ENCODE data around the gene SDS. TPM values are rescaled to one million over a fixed set of nuclear protein-coding genes. Genes with fewer than 3 reads are reported as not detected.

The SDS gene
- total and polyA plus RNA-seq, 2 donors from 2014 or later = 1.0 TPM; not detected in 1

Other genes starting within 250 kb of the SDS start
- 62.0 TPM for gene DDX54, start 218.4 kb downstream of the SDS start, total RNA-seq
- gene DDX54, start 218.4 kb downstream of the SDS start, polyA plus RNA-seq (ENCODE audit: insufficient read depth, low read depth, low replicate concordance) = 55.4 TPM
- 14.6 TPM for gene RITA1, start 218.2 kb downstream of the SDS start, total RNA-seq
- 31.6 TPM for gene RITA1, start 218.2 kb downstream of the SDS start, polyA plus RNA-seq (ENCODE audit: insufficient read depth, low read depth, low replicate concordance)
- 93.3 TPM for gene TPCN1, start 182.4 kb downstream of the SDS start, total RNA-seq
- gene TPCN1, start 182.4 kb downstream of the SDS start, polyA plus RNA-seq (ENCODE audit: insufficient read depth, low read depth, low replicate concordance) = 38.4 TPM
- 61.5 TPM for gene SLC8B1, start 68.8 kb downstream of the SDS start, total RNA-seq
- 18.6 TPM for gene SLC8B1, start 68.8 kb downstream of the SDS start, polyA plus RNA-seq (ENCODE audit: insufficient read depth, low read depth, low replicate concordance)
- gene PLBD2, start 45.3 kb downstream of the SDS start, total RNA-seq = 37.9 TPM
- gene PLBD2, start 45.3 kb downstream of the SDS start, polyA plus RNA-seq (ENCODE audit: insufficient read depth, low read depth, low replicate concordance) = 12.1 TPM
- gene SDSL, start 18.5 kb upstream of the SDS start, total RNA-seq = 22.8 TPM
- 116 TPM for gene SDSL, start 18.5 kb upstream of the SDS start, polyA plus RNA-seq (ENCODE audit: insufficient read depth, low read depth, low replicate concordance)
- not detected for gene LHX5, start 68.0 kb upstream of the SDS start, total RNA-seq
- gene LHX5, start 68.0 kb upstream of the SDS start, polyA plus RNA-seq (ENCODE audit: insufficient read depth, low read depth, low replicate concordance) = not detected

Data from kidney (tissue), 2 donors.